PC-9 (cell line): ENCODE results near the gene TMEM17. TPM values are rescaled to one million over a fixed set of nuclear protein-coding genes. Genes with fewer than 3 reads are reported as not detected.

ENCODE experiments used
- BruUV-seq: library from RNA; stranded (reverse); fragments of 400-500 nt; replicated peaks from 2 replicates; lab custom pipeline; 2021; lab: Mats Ljungman, UMichigan
- CTCF ChIA-PET: fragments of 300-600 bp; sonication (Branson Sonifier 250); formaldehyde crosslinking; loops from one replicate; lab custom pipeline; 2022; ENCODE audit warnings: antibody characterized with exemption; lab: Charles Lee
- POLR2A ChIA-PET: fragments of 300-600 bp; sonication (Branson Sonifier 250); formaldehyde crosslinking; loops from one replicate; lab custom pipeline; 2022; ENCODE audit warnings: antibody characterized with exemption; ENCODE audit not compliant: unreplicated experiment; lab: Charles Lee
- DNase-seq, 2 experiments: peaks; one replicate each; pipeline versions ENCODE4 v3.0.0 to v3.0.0-alpha.2; 2015 to 2022; ENCODE audit warnings: mixed read lengths in 1 of 2
- H2AFZ ChIP-seq: fragments of 200-600 bp; sonication (generic); 2 replicates; pipeline ENCODE4 v1.8.1; 2017; ENCODE audit warnings: antibody characterized with exemption
- H3F3A ChIP-seq: fragments of 200-600 bp; sonication (generic); 2 replicates; pipeline ENCODE4 v1.8.1; 2017; ENCODE audit warnings: antibody characterized with exemption, mild to moderate bottlenecking, low read depth; ENCODE audit not compliant: insufficient read depth
- H3K27ac ChIP-seq: fragments of 200-600 bp; sonication (generic); 2 replicates; pipeline ENCODE4 v1.6.1; 2016; ENCODE audit warnings: mixed run types
- H3K27me3 ChIP-seq: fragments of 200-600 bp; sonication (generic); 2 replicates; pipeline ENCODE4 v1.6.1; 2016; ENCODE audit warnings: low read depth, mixed run types; ENCODE audit not compliant: insufficient read depth
- H3K36me3 ChIP-seq: fragments of 200-600 bp; sonication (generic); 2 replicates; pipeline ENCODE4 v1.6.1; 2016; ENCODE audit warnings: low read depth, mixed run types
- H3K4me1 ChIP-seq: fragments of 200-600 bp; sonication (generic); replicated peaks from 2 replicates; pipeline ENCODE4 v1.6.1; 2016; ENCODE audit warnings: mixed run types; ENCODE audit not compliant: insufficient read depth
- H3K4me2 ChIP-seq: fragments of 200-600 bp; sonication (generic); 2 replicates; pipeline ENCODE4 v1.6.1; 2017; ENCODE audit warnings: mixed run types
- H3K4me3 ChIP-seq: fragments of 200-600 bp; sonication (generic); 2 replicates; pipeline ENCODE4 v1.6.1; 2016; ENCODE audit warnings: mixed run types
- H3K79me2 ChIP-seq: fragments of 200-600 bp; sonication (generic); 2 replicates; pipeline ENCODE4 v1.6.1; 2017; ENCODE audit warnings: low read depth, mixed run types
- H3K9me2 ChIP-seq: fragments of 200-600 bp; sonication (generic); 2 replicates; pipeline ENCODE4 v1.8.1; 2017; ENCODE audit warnings: mild to moderate bottlenecking; ENCODE audit not compliant: insufficient read depth
- H3K9me3 ChIP-seq: fragments of 200-600 bp; sonication (generic); 2 replicates; pipeline ENCODE4 v1.8.1; 2016; ENCODE audit warnings: low read depth; ENCODE audit not compliant: insufficient read depth
- H4K20me1 ChIP-seq: fragments of 200-600 bp; sonication (generic); 2 replicates; pipeline ENCODE4 v1.8.1; 2017; ENCODE audit not compliant: insufficient read depth
- CTCF ChIP-seq: fragments of 200-600 bp; sonication (generic); conservative IDR thresholded peaks from 2 replicates; pipeline ENCODE4 v1.6.1; 2017; ENCODE audit warnings: mixed run types, antibody characterized with exemption, mild to moderate bottlenecking, moderate library complexity
- EZH2 ChIP-seq: fragments of 200-600 bp; sonication (generic); IDR thresholded peaks from 2 replicates; pipeline ENCODE4 v1.8.0; 2017; ENCODE audit warnings: antibody characterized with exemption, low read depth
- intact Hi-C: fragments of 100-400 bp; cut with micrococcal nuclease; formaldehyde crosslinking; loops from one replicate; pipeline ENCODE4 v1.10.0; 2022; ENCODE audit not compliant: unreplicated experiment
- total RNA-seq: library from RNA; stranded (reverse); gene quantifications from 2 replicates; pipeline ENCODE4 v1.2.3, GENCODE V29; 2021

The TMEM17 gene
- total RNA-seq, 1 experiment from 2014 or later = 11.0 TPM

- ChIA-PET POLR2A (interaction anchor here (0.5 to 0.7 kb wide), 5 partner anchors 72 to 1366 kb away, joined by 3 to 9 read pairs (median 6); no protein-coding TSS in a partner anchor), CTCF (interaction anchor here (0.7 kb wide), 1 partner anchor 34 kb away, joined by 3 read pairs; no protein-coding TSS in a partner anchor)
- no TSS peak for BruUV-seq
- peaks cover 6% of the 10 kb centered on the region; the same call in 1 of the 2 replicates for H3K9me2 ChIP-seq
- intact Hi-C loops = loop anchor here (1.0 kb wide), 1 partner anchor 200 kb away; the partner anchor contains the start of gene EHBP1
- H3K79me2 ChIP-seq = 0 out of 2 replicates have a peak, but pooled peaks cover 7% of the 10 kb centered on the region
- no peak for TF ChIP-seq CTCF
- no peak for TF ChIP-seq EZH2
- no peaks in the 10 kb centered on the region for H3K27me3 ChIP-seq
- H3F3A ChIP-seq = peaks cover 30% of the 10 kb centered on the region
- peak overlapping the region; percentile 59 for H3K4me3 ChIP-seq
- H3K27ac ChIP-seq = peak overlapping the region; percentile 77
- peaks cover 59% of the 10 kb centered on the region for H3K4me1 ChIP-seq
- peaks cover 7% of the 10 kb centered on the region; the same call in 1 of the 2 replicates for H3K36me3 ChIP-seq
- DNase-seq = no peak
- H3K4me2 ChIP-seq = peak overlapping the region; percentile 93
- H4K20me1 ChIP-seq = no peaks in the 10 kb centered on the region
- H3K9me3 ChIP-seq = no peaks in the 10 kb centered on the region
- peak overlapping the region; percentile 90 for H2AFZ ChIP-seq
These were observed 766 bp downstream of the TMEM17 start for GRCh38 chr2:62505109-62505749.

GRCh38 chr2:62504657-62505056 lies 1.3 kb downstream of the TMEM17 start:
- ChIA-PET CTCF (no interaction called here), POLR2A (no interaction called here)
- peaks cover 6% of the 10 kb centered on the region; the same call in 1 of the 2 replicates for H3K9me2 ChIP-seq
- DNase-seq = no peak
- peak overlapping the region; percentile 90 for H2AFZ ChIP-seq
- 0 out of 2 replicates have a peak, but pooled peaks cover 7% of the 10 kb centered on the region for H3K79me2 ChIP-seq
- peaks cover 59% of the 10 kb centered on the region for H3K4me1 ChIP-seq
- no peaks in the 10 kb centered on the region for H3K9me3 ChIP-seq
- peak overlapping the region; percentile 77; the same call in 1 of the 2 replicates for H3K27ac ChIP-seq
- H3K27me3 ChIP-seq = no peaks in the 10 kb centered on the region
- no peak overlapping the region; the same call in 1 of the 2 replicates for H3K4me3 ChIP-seq
- intact Hi-C loops = loop anchor here (1.0 kb wide), 1 partner anchor 201 kb away; the partner anchor contains the start of gene EHBP1
- H3K36me3 ChIP-seq = peaks cover 7% of the 10 kb centered on the region; the same call in 1 of the 2 replicates
- peak overlapping the region; percentile 93; the same call in 1 of the 2 replicates for H3K4me2 ChIP-seq
- peaks cover 30% of the 10 kb centered on the region for H3F3A ChIP-seq
- TF ChIP-seq CTCF (no peak), EZH2 (no peak)
- no peaks in the 10 kb centered on the region for H4K20me1 ChIP-seq
- BruUV-seq = no TSS peak

GRCh38 chr2:62501794-62502500 lies 4.0 kb downstream of the TMEM17 start:
- TF ChIP-seq EZH2 (no peak), CTCF (no peak)
- Histone ChIP-seq H3K36me3 (peaks cover 7% of the 10 kb centered on the region; the same call in 1 of the 2 replicates), H3K4me3 (no peak overlapping the region; the same call in 1 of the 2 replicates), H3K9me3 (no peaks in the 10 kb centered on the region), H3K27ac (peak overlapping the region; percentile 97), H3K27me3 (no peaks in the 10 kb centered on the region), H3K4me1 (peaks cover 48% of the 10 kb centered on the region), H3K9me2 (peaks cover 6% of the 10 kb centered on the region; the same call in 1 of the 2 replicates), H4K20me1 (no peaks in the 10 kb centered on the region), H3K4me2 (peak overlapping the region; percentile 45), H3F3A (peaks cover 30% of the 10 kb centered on the region), H2AFZ (peak overlapping the region; percentile 66), H3K79me2 (no peaks in the 10 kb centered on the region)
- POLR2A ChIA-PET = no interaction called here
- CTCF ChIA-PET = no interaction called here
- no TSS peak for BruUV-seq
- intact Hi-C loops = loop anchor here (1.0 kb wide), 1 partner anchor 76 kb away; no protein-coding TSS in a partner anchor
- peak; percentile 48 to 71 for DNase-seq
